NCI-H2171 treated with DMSO at 0.1 percent for 48 hours (cell line): ENCODE data around the gene ATXN2.
"Not testable (repeated sequence)": the region's sequence is repeated elsewhere in the genome, so short reads cannot be mapped to it uniquely, and the experiment has no call there.

Source experiments
- DNase-seq: peaks from one replicate; lab custom pipeline; 2025; lab: John Stamatoyannopoulos, UW

ATXN2 gene

DNA sequence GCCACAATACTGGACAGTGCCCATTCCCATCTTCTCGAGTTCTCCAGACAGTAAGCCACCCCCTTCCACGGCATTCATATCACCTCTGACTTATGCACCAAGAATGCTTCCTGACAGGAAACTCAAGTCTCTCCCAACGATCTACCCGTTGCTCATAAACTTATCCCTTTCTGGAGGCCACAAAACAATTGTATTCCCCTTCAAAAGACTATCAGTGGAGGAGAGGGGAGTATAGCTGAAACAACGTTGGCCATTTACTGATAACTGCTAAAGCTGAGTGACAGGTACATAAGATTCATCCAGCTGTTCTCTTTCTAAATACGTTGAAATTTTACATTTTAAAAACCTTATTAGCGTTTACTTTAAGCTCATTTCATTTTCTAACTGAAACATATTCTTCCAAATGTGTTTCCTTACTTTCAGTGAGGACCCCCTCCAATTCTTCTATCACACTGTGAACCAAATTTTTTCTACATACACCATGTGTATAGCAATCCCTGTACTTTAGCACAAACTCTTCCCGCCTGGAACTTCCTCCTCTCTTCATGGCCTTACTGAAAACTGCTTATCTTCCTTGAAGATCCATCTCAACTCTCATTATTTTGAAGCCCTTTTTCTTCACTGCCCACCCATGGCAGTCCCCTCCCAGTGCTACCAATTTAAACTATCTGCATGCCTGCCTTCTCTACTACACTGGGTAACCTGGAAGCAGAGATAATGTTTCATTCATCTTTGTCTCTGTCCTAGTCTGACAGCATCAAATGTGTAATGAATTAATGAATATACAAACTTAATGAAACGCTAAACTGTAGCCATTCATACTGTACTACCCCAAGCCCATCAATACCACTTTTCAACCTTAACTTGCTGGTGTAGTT, 28.8 kb downstream of the ATXN2 start:
- no peak for DNase-seq

GRCh38 chr12:111569363-111570083, 29.6 kb downstream of the ATXN2 start:
- no peak for DNase-seq

- not testable (repeated sequence) for DNase-seq
These were observed 38.3 kb downstream of the ATXN2 start for GRCh38 chr12:111560844-111561243.

DNA sequence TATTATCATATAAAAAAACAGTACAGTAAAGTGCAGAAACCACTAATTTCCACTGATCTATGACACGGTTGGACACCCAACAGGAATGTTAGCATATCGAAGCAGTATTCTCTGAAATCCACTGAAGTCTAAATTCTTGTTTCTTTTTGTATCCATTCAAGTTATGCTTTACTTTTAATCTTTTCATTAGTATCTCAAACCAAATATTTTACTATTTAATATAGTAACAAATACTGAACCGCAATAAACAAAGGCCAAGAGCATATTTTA, 41.1 kb downstream of the ATXN2 start:
- no peak for DNase-seq

GRCh38 chr12:111557271-111558106, 41.6 kb downstream of the ATXN2 start:
- no peak for DNase-seq

DNA sequence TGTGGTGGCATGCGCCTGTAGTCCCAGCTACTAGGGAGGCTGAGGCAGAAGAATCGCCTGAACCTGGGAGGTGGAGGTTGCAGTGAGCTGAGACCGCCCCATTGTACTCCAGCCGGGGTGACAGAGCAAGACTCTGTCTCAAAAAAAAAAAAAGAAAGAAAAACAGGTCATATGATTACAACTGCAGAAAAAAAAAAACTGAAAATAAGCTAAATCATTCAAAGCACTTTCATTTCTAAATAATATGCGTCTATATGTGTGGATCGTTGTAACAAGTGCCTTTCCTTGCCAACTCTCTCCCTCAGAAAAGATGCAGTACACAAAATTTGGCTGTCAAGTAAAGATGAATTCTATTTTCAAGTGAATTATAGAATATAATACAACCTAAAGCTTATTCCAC, 42.4 kb downstream of the ATXN2 start:
- DNase-seq, result no peak

DNA sequence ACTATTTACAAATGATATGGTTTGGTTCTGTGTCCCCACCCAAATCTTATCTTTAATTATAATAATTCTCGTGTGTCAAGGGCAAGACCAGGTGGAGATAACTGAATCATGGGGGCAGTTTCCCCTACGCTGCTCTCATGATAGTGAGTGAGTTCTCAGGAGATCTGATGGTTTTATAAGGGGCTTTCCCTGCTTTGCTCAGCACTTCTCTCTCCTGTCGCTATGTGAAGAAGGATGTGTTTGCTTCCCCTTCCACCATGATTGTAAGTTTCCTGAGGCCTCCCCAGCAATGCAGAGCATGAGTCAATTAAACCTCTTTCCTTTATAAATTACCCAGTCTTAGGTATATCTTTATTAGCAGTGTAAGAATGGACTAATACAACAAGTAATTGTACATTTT, 43.8 kb downstream of the ATXN2 start:
- not testable (repeated sequence) for DNase-seq

DNA sequence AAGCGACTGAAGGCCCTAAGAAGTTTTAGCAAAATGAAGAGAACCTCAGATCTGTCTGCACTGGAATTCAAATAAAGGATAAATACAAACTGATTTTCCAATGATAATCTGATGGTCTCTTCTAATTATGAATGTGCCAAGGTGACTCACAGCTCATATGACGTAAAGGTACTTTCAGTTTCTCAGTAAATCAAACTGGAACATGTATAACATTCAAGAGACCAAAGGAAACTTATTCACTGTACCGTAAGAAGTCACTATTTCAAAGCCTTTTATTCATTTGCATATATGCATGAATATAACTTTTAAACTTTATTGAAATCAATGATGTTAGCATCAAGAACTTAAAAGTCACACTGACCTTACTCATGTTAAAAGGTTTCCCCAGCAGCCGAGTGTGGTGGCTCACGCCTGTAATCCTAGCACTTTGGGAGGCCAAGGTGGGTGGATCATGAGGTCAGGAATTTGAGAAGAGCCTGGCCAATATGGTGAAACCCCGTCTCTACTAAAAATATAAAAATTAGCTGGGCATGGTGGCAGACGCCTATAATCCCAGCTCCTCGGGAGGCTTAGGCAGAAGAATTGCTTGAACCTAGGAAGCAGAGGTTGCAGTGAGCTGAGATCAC, 52.2 kb downstream of the ATXN2 start:
- no peak for DNase-seq

DNA sequence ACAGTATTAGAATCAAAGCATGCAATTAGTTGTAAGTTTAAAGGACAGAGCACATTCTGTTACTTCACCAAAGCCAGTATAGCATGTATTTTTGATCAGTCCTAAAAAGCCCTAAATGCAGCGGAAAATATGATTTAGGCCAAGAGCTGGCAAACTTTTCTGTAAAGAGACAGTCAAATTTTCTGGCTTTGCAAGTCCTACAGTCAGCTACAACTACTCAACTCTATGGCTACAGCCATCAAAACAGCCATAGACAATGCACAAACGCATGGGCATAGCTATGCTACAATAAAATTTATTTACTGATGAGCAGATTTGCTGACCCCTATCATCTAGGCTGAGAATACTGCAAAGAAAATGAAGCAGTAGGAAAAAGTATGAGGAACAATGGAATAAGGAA, 52.9 kb downstream of the ATXN2 start:
- DNase-seq, result no peak

DNA sequence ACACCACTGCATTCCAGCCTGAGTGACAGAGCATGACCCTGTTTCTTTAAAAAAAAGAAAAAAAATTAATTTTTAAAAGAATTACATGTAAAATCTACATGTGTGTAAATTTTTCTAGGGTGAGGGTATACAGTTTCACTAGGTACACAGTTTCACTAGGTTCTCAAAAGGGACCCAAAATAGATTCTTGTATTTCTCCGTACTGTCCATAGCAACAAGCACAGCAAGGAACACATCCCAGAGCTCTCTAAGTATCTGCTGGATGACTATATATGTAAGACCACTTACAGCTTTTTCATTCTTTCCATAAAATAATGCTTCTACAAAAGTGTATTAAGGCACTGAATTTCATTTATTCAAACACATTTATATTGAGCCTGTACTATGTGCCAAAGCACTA, 55.1 kb downstream of the ATXN2 start:
- DNase-seq, result no peak

- no peak for DNase-seq
These were observed 66.4 kb downstream of the ATXN2 start for GRCh38 chr12:111532751-111533150.

DNA sequence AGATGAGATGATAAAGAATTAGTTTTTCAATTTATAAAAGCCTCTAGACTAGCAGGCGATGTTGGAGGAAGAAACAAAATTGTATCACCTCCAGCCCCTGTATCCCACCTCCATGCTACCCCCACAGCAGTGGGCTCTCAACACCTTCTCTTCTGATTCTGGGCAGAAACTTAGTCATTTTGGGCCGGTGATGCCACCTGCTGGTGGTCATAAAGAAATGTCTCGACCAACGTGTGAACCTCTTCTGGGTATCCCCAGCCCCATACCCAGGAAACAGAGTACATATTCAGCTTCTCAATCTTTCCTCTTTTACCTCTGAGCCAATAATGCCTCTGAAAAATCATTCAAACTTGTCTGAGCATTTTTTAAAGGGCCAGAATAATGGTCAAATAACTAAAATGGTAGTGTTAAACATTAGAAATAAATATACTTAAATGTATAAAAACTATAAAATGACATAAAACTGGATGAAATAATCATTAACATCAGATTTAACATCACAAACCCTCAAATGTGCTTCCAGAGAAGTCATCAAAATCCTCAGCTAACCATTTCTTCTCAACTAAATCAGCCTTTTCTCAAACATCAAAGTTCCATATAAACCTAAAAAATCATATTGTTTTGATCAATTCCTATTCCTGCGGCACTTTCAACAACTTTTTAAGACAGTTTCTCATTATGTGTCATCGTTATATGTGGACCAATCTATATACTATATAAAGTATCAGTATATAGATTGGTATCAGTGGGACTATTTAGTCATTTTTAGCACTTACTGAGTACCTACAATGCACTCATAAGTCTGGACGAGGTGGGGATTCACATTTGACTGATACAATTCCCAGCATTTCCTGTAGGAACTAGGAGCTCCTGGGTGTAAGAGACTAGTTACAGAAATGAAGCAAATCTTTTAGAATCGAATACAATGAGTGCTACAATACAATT, 69.4 kb downstream of the ATXN2 start:
- DNase-seq, result peak; percentile 73

DNA sequence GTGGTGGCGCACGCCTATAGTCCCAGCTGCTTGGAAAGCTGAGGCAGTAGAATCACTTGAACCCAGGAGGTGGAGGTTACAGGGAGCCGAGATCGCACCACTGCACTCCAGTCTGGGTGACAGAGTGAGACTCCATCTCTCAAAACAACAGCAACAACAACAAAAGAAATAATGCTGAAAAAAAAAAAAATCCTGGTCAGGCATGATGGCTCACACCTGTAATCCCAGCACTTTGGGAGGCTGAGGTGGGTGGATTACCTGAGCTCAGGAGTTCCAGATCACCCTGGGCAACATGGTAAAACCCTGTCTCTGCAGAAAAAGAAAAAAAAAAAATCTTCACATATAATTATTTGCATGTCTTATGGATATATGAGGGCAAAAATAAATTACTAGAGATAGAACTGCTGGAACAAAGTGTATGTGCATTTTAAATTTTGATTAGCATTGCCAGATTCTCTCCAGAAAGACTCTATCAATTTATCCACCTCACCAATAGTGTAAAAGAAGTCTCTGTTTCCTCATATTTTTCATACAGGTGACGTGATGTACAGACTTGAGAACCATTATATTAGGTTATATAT, 75.4 kb downstream of the ATXN2 start:
- no peak for DNase-seq

- no peak for DNase-seq
These were observed 77.3 kb downstream of the ATXN2 start for GRCh38 chr12:111521801-111522200.

- DNase-seq, result no peak
These were observed 79.2 kb downstream of the ATXN2 start for GRCh38 chr12:111519937-111520336.

GRCh38 chr12:111519083-111519482, 80.0 kb downstream of the ATXN2 start:
- no peak for DNase-seq

GRCh38 chr12:111507719-111508118, 91.4 kb downstream of the ATXN2 start:
- not testable (repeated sequence) for DNase-seq

GRCh38 chr12:111507258-111507657, 91.9 kb downstream of the ATXN2 start:
- DNase-seq, result not testable (repeated sequence)

DNA sequence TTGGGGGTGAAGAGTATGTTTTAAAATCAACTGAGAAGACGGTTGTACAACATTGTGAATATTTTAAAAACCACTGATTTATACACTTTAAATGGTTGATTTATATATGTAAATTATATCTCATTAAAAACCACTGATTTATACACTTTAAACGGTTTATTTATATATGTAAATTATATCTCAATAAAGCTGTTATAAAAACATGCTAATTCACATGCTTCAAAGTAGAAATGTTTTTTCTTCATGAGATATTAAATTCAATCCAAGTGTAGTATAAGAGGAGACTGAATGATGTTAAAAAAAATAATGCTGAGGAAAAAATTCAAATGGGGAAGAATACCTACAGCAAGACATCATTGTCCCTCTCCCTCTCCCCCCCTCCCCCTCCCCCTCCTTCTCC, 92.9 kb downstream of the ATXN2 start:
- no peak for DNase-seq

- DNase-seq, result no peak
These were observed 93.5 kb downstream of the ATXN2 start for GRCh38 chr12:111505601-111506036.

GRCh38 chr12:111503116-111503515, 96.0 kb downstream of the ATXN2 start:
- DNase-seq, result peak; percentile 85
